ENCODE results near the gene KDM4C. TPM values are rescaled to one million over a fixed set of nuclear protein-coding genes. Genes with fewer than 3 reads are reported as not detected.

The KDM4C gene
- total and polyA plus RNA-seq, 2 of the 4 experiments (the other 2 are of a cell fraction) = 11.8 to 23.8 TPM

GRCh38 chr9:7045361-7045760 is 287.6 kb downstream of the KDM4C start:
- ATAC-seq (ENCODE audit: low read depth) = peak; percentile 64
- intact Hi-C loops (cut with micrococcal nuclease) = no loop called here
- BruUV-seq (replicated peaks) = no TSS peak
- H2AFZ ChIP-seq (replicated peaks; ENCODE audit: low read length, poor library complexity) = no peak overlapping the region
- no CpG with 5 or more reads among the region's 1 CpG for WGBS, 2 experiments (ENCODE audit: extremely low coverage in 2 of 2, insufficient read length in 1 of 2)
- H3K9me1 ChIP-seq (ENCODE audit: insufficient read depth, low read length) = no peaks in the 10 kb centered on the region
- no peak overlapping the region for H2AK9ac ChIP-seq (replicated peaks; ENCODE audit: low read depth, low read length, poor library complexity)
- H3K14ac ChIP-seq (replicated peaks; ENCODE audit: low read depth, low read length) = no peak overlapping the region
- no peaks in the 10 kb centered on the region for H3K4me1 ChIP-seq (ENCODE audit: control insufficient read depth, insufficient read depth, low read length)
- in situ Hi-C loops (cut with MboI; ENCODE audit: low sequenced_read_pairs) = loop anchor here (10.0 kb wide), 1 partner anchor 131 kb away; no protein-coding TSS in a partner anchor
- no peaks in the 10 kb centered on the region for H4K20me1 ChIP-seq (ENCODE audit: insufficient read depth, low read length)
- POLR2A ChIA-PET (ENCODE audit: unreplicated experiment) = no interaction called here
- no peak overlapping the region for H3K27ac ChIP-seq (ENCODE audit: insufficient read depth, low read length)
- H3K4me2 ChIP-seq (ENCODE audit: low read depth, low read length) = no peak overlapping the region
- H3K27me3 ChIP-seq (ENCODE audit: control insufficient read depth, insufficient read depth, low read length) = no peaks in the 10 kb centered on the region
- TF ChIP-seq RCOR1 (IDR thresholded peaks at IDR 0.05; ENCODE audit: insufficient replicate concordance, low read length) = no peak
- peak; percentile 56 for TF ChIP-seq CEBPB (IDR thresholded peaks at IDR 0.05; ENCODE audit: low read depth, low read length)
- no peak overlapping the region for H2AK5ac ChIP-seq (ENCODE audit: low read depth, low read length)
- no peaks in the 10 kb centered on the region for H3K36me3 ChIP-seq (ENCODE audit: control insufficient read depth, insufficient read depth, low read length)
- H2BK120ac ChIP-seq (ENCODE audit: low read depth, low read length) = no peak overlapping the region
- H4K8ac ChIP-seq (ENCODE audit: low read depth in 2 of 2, low read length in 2 of 2) = no peak overlapping the region
- peak; percentile 34 for DNase-seq
- H4K91ac ChIP-seq (ENCODE audit: insufficient read depth, low read depth, low read length) = no peak overlapping the region
- H3K56ac ChIP-seq (ENCODE audit: extremely low read depth, insufficient read depth, low read length) = no peak overlapping the region
- H3K4me3 ChIP-seq (ENCODE audit: insufficient read depth, low read depth, low read length) = no peak overlapping the region
- no peak overlapping the region for H3K18ac ChIP-seq (ENCODE audit: low read depth, low read length)
- no peak overlapping the region for H3K4ac ChIP-seq (ENCODE audit: low read depth, low read length)
- no peak overlapping the region for H2BK15ac ChIP-seq (ENCODE audit: low read depth, low read length)
- no peaks in the 10 kb centered on the region for H3K79me1 ChIP-seq (ENCODE audit: low read depth in 1 of 2, low read length in 2 of 2)
- no peak overlapping the region for H3K23ac ChIP-seq (ENCODE audit: low read depth, low read length)
- dilution Hi-C loops (cut with HindIII; ENCODE audit: low sequenced_read_pairs, unreplicated experiment) = no loop called here
- no peaks in the 10 kb centered on the region for H3K9me3 ChIP-seq (ENCODE audit: control insufficient read depth, insufficient read depth, low read length)
- no peak overlapping the region for H2BK20ac ChIP-seq (ENCODE audit: low read depth, low read length)
- CTCF ChIA-PET = no interaction called here
- H3K9ac ChIP-seq (ENCODE audit: low read depth, low read length) = no peak overlapping the region
- H2BK5ac ChIP-seq (ENCODE audit: low read depth, low read length, poor library complexity, severe bottlenecking) = no peak overlapping the region
- H4K5ac ChIP-seq (ENCODE audit: low read depth, low read length) = no peak overlapping the region
